Thyroid gland (tissue), 4 donors: ENCODE data around the gene PTPRN2.

ENCODE experiments used
- POLR2A ChIP-seq, 2 donors: fragments of 450-650 bp; IDR thresholded peaks; one replicate each; pipeline ENCODE4 v1.6.1; 2017; ENCODE audit warnings: antibody characterized with exemption in 2 of 2, mild to moderate bottlenecking in 2 of 2, moderate library complexity in 1 of 2
- TF ChIP-seq, protein P1 (sequence below), 6 experiments: fragments of 200-600 bp in 3 of 6; fragments of 450-650 bp in 3 of 6; sonication (generic) in 3 of 6; IDR thresholded peaks; one replicate each; pipeline ENCODE4 v1.5.1; 2016 to 2019; ENCODE audit warnings: antibody characterized with exemption in 6 of 6, mild to moderate bottlenecking in 2 of 6, inconsistent platforms in 1 of 6, moderate library complexity in 1 of 6

DNA sequence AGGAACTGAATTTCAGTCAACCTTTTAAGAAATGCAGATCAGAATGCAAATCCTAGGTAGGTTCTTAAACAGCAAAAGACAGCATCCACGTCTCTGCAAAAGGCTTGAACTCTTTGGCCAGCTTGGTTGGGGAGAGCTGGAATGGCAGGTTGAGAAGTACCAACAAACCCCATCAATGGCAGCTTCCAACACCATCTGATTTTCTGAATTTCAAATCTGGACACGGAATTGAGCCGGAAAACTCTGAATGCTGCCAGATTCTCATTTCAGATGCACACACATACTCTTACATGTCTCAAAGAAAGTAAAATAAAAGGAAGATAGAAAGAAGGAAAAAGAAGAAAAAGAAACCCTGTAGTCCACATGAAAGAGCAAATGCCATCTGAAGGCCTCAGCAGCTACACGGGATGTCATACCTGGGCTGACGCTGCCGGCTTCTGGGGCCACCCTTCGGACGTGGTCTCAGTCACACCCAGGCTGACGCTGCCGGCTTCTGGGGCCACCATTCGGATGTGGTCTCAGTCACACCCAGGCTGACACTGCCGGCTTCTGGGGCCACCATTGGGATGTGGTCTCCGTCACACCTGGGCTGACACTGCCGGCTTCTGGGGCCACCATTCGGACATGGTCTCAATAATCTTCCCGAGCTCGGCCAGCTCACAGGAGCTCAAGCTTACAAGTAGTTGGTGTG lies 165.3 kb downstream of the PTPRN2 start:
- no peak for TF ChIP-seq POLR2A (IDR thresholded peaks at IDR 0.05)
- TF ChIP-seq, protein P1, sequence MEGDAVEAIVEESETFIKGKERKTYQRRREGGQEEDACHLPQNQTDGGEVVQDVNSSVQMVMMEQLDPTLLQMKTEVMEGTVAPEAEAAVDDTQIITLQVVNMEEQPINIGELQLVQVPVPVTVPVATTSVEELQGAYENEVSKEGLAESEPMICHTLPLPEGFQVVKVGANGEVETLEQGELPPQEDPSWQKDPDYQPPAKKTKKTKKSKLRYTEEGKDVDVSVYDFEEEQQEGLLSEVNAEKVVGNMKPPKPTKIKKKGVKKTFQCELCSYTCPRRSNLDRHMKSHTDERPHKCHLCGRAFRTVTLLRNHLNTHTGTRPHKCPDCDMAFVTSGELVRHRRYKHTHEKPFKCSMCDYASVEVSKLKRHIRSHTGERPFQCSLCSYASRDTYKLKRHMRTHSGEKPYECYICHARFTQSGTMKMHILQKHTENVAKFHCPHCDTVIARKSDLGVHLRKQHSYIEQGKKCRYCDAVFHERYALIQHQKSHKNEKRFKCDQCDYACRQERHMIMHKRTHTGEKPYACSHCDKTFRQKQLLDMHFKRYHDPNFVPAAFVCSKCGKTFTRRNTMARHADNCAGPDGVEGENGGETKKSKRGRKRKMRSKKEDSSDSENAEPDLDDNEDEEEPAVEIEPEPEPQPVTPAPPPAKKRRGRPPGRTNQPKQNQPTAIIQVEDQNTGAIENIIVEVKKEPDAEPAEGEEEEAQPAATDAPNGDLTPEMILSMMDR (IDR thresholded peaks at IDR 0.05), result no peak
